ENCODE data around the gene ERCC4.

DNA sequence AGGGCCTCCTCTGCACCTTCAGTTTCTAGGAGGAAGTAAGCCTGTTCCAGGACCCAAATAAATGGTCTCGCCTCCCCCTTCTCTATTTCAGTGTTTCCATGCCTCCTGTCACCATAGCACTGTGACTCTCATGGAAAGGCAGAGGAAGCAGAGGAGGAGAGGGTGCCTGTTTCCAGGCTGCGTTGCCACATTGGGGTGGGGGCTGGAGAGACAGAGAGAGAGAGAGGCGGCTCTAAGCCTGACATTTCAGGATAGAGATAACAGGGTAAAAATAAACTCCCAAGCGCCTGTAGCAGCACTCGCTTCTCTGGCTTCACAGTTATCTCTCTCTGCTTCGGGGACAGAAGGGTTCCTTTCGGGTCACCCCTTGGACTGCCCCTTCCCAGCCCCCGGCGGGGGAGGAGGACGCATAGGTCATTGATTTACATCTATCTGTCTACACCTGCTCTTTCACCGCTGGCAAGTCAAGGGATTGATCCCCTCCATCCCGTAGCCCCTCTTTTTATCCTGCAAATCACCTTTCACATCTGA, 80.0 kb downstream of the ERCC4 start:
- TF ChIP-seq, protein P1, sequence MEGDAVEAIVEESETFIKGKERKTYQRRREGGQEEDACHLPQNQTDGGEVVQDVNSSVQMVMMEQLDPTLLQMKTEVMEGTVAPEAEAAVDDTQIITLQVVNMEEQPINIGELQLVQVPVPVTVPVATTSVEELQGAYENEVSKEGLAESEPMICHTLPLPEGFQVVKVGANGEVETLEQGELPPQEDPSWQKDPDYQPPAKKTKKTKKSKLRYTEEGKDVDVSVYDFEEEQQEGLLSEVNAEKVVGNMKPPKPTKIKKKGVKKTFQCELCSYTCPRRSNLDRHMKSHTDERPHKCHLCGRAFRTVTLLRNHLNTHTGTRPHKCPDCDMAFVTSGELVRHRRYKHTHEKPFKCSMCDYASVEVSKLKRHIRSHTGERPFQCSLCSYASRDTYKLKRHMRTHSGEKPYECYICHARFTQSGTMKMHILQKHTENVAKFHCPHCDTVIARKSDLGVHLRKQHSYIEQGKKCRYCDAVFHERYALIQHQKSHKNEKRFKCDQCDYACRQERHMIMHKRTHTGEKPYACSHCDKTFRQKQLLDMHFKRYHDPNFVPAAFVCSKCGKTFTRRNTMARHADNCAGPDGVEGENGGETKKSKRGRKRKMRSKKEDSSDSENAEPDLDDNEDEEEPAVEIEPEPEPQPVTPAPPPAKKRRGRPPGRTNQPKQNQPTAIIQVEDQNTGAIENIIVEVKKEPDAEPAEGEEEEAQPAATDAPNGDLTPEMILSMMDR (IDR thresholded peaks at IDR 0.05), result no peak
- TF ChIP-seq POLR2A (IDR thresholded peaks at IDR 0.05), result no peak
